NCI-H69 (cell line): Measurements from ENCODE around the gene ACTN1.
"Not testable (repeated sequence)": the region's sequence is repeated elsewhere in the genome, so short reads cannot be mapped to it uniquely, and the experiment has no call there.

Experiments used
- DNase-seq: peaks from one replicate; lab custom pipeline; 2025; lab: John Stamatoyannopoulos, UW

Gene ACTN1

GRCh38 chr14:68862954-68863594 is 116.0 kb downstream of the ACTN1 start:
- DNase-seq = peak; percentile 88

GRCh38 chr14:68860771-68861170 is 118.3 kb downstream of the ACTN1 start:
- DNase-seq = no peak

- no peak for DNase-seq
Observed at GRCh38 chr14:68857516-68858070, 121.5 kb downstream of the ACTN1 start.

- DNase-seq = no peak
Observed at GRCh38 chr14:68856572-68856971, 122.5 kb downstream of the ACTN1 start.

- no peak for DNase-seq
Observed at GRCh38 chr14:68854421-68854820, 124.7 kb downstream of the ACTN1 start.

GRCh38 chr14:68853749-68854148 is 125.4 kb downstream of the ACTN1 start:
- no peak for DNase-seq

- not testable (repeated sequence) for DNase-seq
Observed at GRCh38 chr14:68852493-68852892, 126.6 kb downstream of the ACTN1 start.

- DNase-seq = no peak
Observed at GRCh38 chr14:68851078-68851477, 128.0 kb downstream of the ACTN1 start.

- no peak for DNase-seq
Observed at GRCh38 chr14:68849416-68849815, 129.7 kb downstream of the ACTN1 start.

- DNase-seq = no peak
Observed at GRCh38 chr14:68848253-68848652, 130.8 kb downstream of the ACTN1 start.

GRCh38 chr14:68847640-68848039 is 131.5 kb downstream of the ACTN1 start:
- DNase-seq = not testable (repeated sequence)

GRCh38 chr14:68846466-68846865 is 132.6 kb downstream of the ACTN1 start:
- DNase-seq = no peak

GRCh38 chr14:68844210-68844545 is 134.9 kb downstream of the ACTN1 start:
- DNase-seq = no peak

- peak; percentile 75 for DNase-seq
Observed at GRCh38 chr14:68843471-68844209, 135.5 kb downstream of the ACTN1 start.

- DNase-seq = peak; percentile 55
Observed at GRCh38 chr14:68842298-68842697, 136.8 kb downstream of the ACTN1 start.

- DNase-seq = no peak
Observed at GRCh38 chr14:68841016-68841809, 137.9 kb downstream of the ACTN1 start.

GRCh38 chr14:68840454-68840853 is 138.6 kb downstream of the ACTN1 start:
- no peak for DNase-seq

GRCh38 chr14:68836082-68836481 is 143.0 kb downstream of the ACTN1 start:
- DNase-seq = no peak

GRCh38 chr14:68834816-68835215 is 144.3 kb downstream of the ACTN1 start:
- DNase-seq = no peak

GRCh38 chr14:68828698-68829097 is 150.4 kb downstream of the ACTN1 start:
- no peak for DNase-seq

- no peak for DNase-seq
Observed at GRCh38 chr14:68825729-68826128, 153.4 kb downstream of the ACTN1 start.

- peak; percentile 87 for DNase-seq
Observed at GRCh38 chr14:68824517-68825347, 154.4 kb downstream of the ACTN1 start.
